NT2/D1 (cell line): ENCODE measurements around the gene ODAD2.

Experiments used
- DNase-seq: peaks from one replicate; pipeline ENCODE4 v3.0.0-alpha.2; 2011; ENCODE audit warnings: low read depth, low spot score
- H3K27me3 ChIP-seq: 2 replicates; pipeline ENCODE4 v1.6.0; 2011; ENCODE audit warnings: mild to moderate bottlenecking; ENCODE audit not compliant: insufficient read length, insufficient read depth
- H3K36me3 ChIP-seq: 2 replicates; pipeline ENCODE4 v1.6.1; 2011; ENCODE audit warnings: mild to moderate bottlenecking, low read length, mixed read lengths; ENCODE audit not compliant: insufficient read depth, insufficient read length
- H3K4me1 ChIP-seq: 2 replicates; pipeline ENCODE4 v1.5.1; 2011; ENCODE audit not compliant: insufficient read depth, insufficient read length
- H3K4me3 ChIP-seq: 2 replicates; pipeline ENCODE4 v1.5.1; 2011; ENCODE audit warnings: low read depth; ENCODE audit not compliant: insufficient read length
- H3K9ac ChIP-seq: 2 replicates; pipeline ENCODE4 v1.6.0; 2011; ENCODE audit warnings: low read depth; ENCODE audit not compliant: insufficient read length
- H3K9me3 ChIP-seq: 2 replicates; pipeline ENCODE4 v1.5.1; 2011; ENCODE audit warnings: mild to moderate bottlenecking, low read length; ENCODE audit not compliant: insufficient read depth
- SUZ12 ChIP-seq: IDR thresholded peaks from 2 replicates; pipeline ENCODE4 v1.6.1; 2011; ENCODE audit not compliant: insufficient read length, insufficient read depth; ENCODE audit errors: extremely low read depth
- YY1 ChIP-seq: IDR thresholded peaks from 2 replicates; pipeline ENCODE4 v1.6.1; 2011; ENCODE audit not compliant: insufficient read length, insufficient read depth
- ZNF274 ChIP-seq: IDR thresholded peaks from 2 replicates; pipeline ENCODE4 v1.6.1; 2011; ENCODE audit warnings: mild to moderate bottlenecking, low read depth, low read length

Gene ODAD2

DNA sequence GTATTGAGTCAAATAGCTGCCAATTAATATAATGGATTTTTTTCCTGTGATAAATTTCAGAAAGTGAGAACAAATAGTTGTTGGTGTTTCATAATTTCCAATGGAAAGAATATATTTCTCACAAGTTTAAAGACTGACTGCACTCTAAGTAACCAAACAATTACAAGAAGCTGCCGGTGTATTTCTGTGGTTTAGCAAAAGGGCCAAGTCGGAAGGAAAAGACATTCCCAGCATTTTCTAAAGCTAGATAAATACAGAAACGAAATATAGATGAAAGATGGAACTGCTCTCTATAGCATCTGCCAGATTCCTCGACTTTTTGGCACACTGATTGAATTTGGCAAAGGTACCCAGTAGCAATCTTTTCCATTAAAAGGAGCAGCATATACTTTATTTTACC is 160.5 kb downstream of the ODAD2 start:
- no peaks in the 10 kb centered on the region for H3K9me3 ChIP-seq
- TF ChIP-seq ZNF274 = no peak
- TF ChIP-seq YY1 = no peak
- TF ChIP-seq SUZ12 = no peak
- H3K4me3 ChIP-seq = no peak overlapping the region
- H3K9ac ChIP-seq = no peak overlapping the region
- no peaks in the 10 kb centered on the region for H3K36me3 ChIP-seq
- DNase-seq = no peak
- no peaks in the 10 kb centered on the region for H3K4me1 ChIP-seq
- H3K27me3 ChIP-seq = no peaks in the 10 kb centered on the region

DNA sequence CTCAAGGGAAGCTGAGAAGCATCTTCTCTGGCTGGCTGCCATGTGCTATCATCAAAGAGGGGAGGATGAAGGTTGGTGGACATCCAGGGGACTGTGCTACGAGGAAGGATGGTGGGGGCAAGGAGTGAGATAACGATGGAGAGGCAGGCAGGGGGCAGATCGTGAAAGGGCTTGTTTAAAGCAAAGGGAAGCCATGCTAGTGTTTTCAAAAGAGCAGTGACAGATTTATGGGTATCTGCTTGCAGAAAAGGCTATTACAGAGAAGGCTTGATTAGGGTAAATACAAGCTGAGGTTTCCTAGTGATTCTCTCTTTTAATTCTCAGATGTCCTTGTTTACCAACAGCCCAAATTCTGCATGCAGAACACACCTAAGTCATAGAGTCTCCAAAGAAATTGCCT is 164.4 kb downstream of the ODAD2 start:
- TF ChIP-seq YY1 = no peak
- TF ChIP-seq SUZ12 = no peak
- no peak for TF ChIP-seq ZNF274
- Histone ChIP-seq H3K4me1 (no peaks in the 10 kb centered on the region), H3K27me3 (no peaks in the 10 kb centered on the region), H3K4me3 (no peak overlapping the region), H3K9ac (no peak overlapping the region), H3K36me3 (no peaks in the 10 kb centered on the region), H3K9me3 (no peaks in the 10 kb centered on the region)
- DNase-seq = no peak

DNA sequence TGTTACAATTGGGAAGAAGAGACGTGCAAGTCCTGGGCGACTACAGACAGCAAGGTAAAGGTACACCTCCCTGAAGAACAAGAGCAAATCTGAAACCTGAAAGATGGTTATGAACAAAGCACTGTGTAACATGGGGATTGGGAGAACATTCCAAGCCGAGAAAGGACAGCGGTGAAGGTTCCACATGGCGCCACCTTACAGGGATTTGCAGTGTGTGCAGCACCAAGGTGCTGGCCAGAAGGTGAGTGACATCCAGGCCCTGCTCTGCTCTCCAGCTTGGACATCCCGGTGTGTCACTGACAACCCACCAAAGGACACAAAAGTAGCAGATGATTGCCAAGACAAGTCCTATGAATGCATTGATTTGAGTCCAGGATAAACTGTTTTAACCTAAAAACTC is 165.1 kb downstream of the ODAD2 start:
- no peaks in the 10 kb centered on the region for H3K9me3 ChIP-seq
- no peaks in the 10 kb centered on the region for H3K36me3 ChIP-seq
- no peak overlapping the region for H3K9ac ChIP-seq
- no peaks in the 10 kb centered on the region for H3K4me1 ChIP-seq
- H3K27me3 ChIP-seq = no peaks in the 10 kb centered on the region
- DNase-seq = no peak
- TF ChIP-seq SUZ12 = no peak
- no peak for TF ChIP-seq ZNF274
- TF ChIP-seq YY1 = no peak
- no peak overlapping the region for H3K4me3 ChIP-seq

DNA sequence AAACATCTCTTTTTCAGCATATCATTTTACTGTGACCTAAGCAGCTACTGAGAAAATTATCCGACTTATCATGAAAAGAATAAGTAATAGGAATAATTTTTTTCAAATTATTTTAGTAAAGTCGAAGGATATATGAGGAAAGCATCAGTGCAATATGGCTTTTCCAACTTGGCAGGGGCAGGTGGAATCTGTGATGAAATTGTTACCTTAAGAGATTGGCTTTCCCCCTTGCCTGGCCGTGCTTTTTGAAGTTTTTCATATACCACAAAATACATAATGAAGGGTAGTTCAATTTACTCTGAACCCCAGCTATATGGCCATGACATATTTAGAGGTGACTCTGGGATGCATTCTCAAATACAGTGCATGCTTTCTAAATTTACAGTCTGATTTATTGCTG is 166.1 kb downstream of the ODAD2 start:
- no peaks in the 10 kb centered on the region for H3K4me1 ChIP-seq
- no peak for DNase-seq
- H3K9me3 ChIP-seq = no peaks in the 10 kb centered on the region
- TF ChIP-seq YY1 = no peak
- no peak for TF ChIP-seq ZNF274
- no peak for TF ChIP-seq SUZ12
- H3K9ac ChIP-seq = no peak overlapping the region
- H3K4me3 ChIP-seq = no peak overlapping the region
- H3K36me3 ChIP-seq = no peaks in the 10 kb centered on the region
- no peaks in the 10 kb centered on the region for H3K27me3 ChIP-seq

DNA sequence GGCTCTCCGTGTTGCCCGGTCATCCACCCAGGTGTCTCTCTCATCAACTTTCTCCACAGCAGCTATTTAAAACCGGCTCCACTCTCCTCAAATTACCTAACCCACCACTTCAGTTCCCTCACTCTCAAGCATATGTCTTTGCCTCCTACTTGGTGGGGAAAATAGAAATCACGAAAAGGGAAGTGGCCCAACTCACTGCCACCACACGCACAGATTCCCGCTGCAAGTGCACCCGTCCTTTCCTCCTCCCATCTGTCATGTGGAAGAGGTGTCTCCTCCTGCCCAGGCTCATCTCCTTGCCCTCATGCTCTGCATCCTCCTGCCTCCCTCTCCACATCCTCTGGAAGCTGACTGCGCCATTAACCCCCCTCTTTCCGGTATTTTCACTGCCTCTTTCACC is 172.5 kb downstream of the ODAD2 start:
- H3K4me3 ChIP-seq = no peak overlapping the region
- no peak for DNase-seq
- TF ChIP-seq ZNF274 (no peak), SUZ12 (no peak), YY1 (no peak)
- no peaks in the 10 kb centered on the region for H3K36me3 ChIP-seq
- H3K27me3 ChIP-seq = no peaks in the 10 kb centered on the region
- no peaks in the 10 kb centered on the region for H3K4me1 ChIP-seq
- H3K9ac ChIP-seq = no peak overlapping the region
- no peaks in the 10 kb centered on the region for H3K9me3 ChIP-seq

DNA sequence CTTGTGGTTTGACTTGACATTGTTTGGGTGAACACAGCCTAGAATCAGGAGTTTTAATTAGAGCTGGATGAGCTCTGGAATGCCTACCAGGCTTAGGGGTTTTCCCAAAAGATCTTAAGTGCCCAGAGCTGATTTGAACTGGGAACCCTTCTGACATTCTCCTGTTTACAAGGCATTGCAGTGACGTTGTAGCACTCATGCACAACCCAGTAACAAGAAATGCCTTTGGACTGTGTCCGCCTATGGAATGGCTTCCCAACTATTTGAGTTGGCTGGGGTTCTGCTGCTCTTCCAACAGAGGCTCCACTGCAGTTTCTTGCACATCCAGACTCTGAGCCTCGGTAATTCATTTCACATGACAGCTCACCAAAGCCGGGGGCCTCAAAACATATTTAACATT is 176.6 kb downstream of the ODAD2 start:
- DNase-seq = no peak
- Histone ChIP-seq H3K9me3 (no peaks in the 10 kb centered on the region), H3K9ac (no peak overlapping the region), H3K27me3 (no peaks in the 10 kb centered on the region), H3K4me1 (no peaks in the 10 kb centered on the region), H3K4me3 (no peak overlapping the region), H3K36me3 (no peaks in the 10 kb centered on the region)
- TF ChIP-seq ZNF274 = no peak
- no peak for TF ChIP-seq SUZ12
- TF ChIP-seq YY1 = no peak

DNA sequence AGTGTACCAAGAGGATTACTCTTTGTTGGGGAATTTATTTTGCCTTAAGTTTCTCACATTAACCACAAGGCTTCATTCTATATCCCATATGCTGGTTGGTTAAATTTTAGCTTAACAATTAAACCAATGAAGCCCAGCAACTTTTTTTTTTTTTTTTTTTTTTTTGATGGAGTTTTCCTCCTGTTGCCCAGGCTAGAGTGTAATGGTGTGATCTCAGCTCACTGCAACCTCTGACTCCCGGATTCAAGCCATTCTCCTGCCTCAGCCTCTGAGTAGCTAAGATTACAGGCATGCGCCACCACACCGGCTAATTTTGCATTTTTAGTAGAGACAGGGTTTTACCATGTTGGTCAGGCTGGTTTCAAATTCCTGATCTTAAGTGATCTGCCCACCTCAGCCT is 178.2 kb downstream of the ODAD2 start:
- Histone ChIP-seq H3K27me3 (no peaks in the 10 kb centered on the region), H3K9me3 (no peaks in the 10 kb centered on the region), H3K9ac (no peak overlapping the region), H3K4me3 (no peak overlapping the region), H3K36me3 (no peaks in the 10 kb centered on the region), H3K4me1 (no peaks in the 10 kb centered on the region)
- DNase-seq = no peak
- TF ChIP-seq SUZ12 (no peak), ZNF274 (no peak), YY1 (no peak)
